ENCODE results near the gene MYO1G. TPM values are rescaled to one million over a fixed set of nuclear protein-coding genes. Genes with fewer than 3 reads are reported as not detected.

The MYO1G gene
- total and polyA plus RNA-seq, 10 of the 15 experiments (the other 5 are each of a cell fraction or from before 2014, with no cell fraction given) = 1.8 to 232 (median 134) TPM

DNA sequence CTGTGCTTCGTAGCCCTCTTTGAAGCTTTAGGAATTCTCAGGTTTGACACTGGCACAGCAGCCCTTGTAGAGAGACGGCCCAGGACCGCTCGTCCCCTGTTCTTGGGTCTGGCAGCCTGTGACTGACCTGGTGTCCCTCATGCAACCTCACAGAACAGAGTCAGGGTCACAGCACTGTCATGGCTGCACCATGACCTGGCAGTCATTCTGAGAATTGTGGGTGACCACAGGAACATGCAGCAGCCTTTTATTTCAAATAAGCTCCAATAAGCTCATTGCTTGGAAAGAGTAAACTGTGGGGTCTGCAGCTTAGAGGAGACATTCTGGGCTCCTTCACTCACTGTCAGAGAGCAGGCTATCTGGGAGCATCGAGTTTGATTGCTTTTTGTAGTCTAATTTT is 42.5 kb downstream of the MYO1G start:
- 18% methylated on average over 5 of the region's 5 CpGs for WGBS (ENCODE audit: insufficient coverage, insufficient replicate concordance, low lambda C conversion rate, missing lambda C conversion rate)
- CTCF ChIA-PET = interaction anchor here (1.1 kb wide), 1 partner anchor 200 kb away, joined by 4 read pairs; no protein-coding TSS in a partner anchor
- H3K4me3 ChIP-seq = no peak overlapping the region
- FAIRE-seq = no peak
- no peaks in the 10 kb centered on the region for H3K4me1 ChIP-seq (ENCODE audit: control insufficient read depth, insufficient read depth, low read length)
- RAD21 ChIA-PET (ENCODE audit: unreplicated experiment) = interaction anchor here (0.5 to 0.9 kb wide), 3 partner anchors 49 to 199 kb away, joined by 3 read pairs; no protein-coding TSS in a partner anchor
- SMC1A ChIA-PET (ENCODE audit: uncharacterized antibody, unreplicated experiment) = no interaction called here
- peak; percentile 90 for ATAC-seq
- no peak for DNase-seq (ENCODE audit: low read depth, low spot score)
- H3K9ac ChIP-seq (ENCODE audit: control insufficient read depth, insufficient read depth, low read length) = no peak overlapping the region
- intact Hi-C loops (cut with micrococcal nuclease; ENCODE audit: unreplicated experiment) = no loop called here
- BruUV-seq (replicated peaks) = no TSS peak
- no peak overlapping the region for H3K4me2 ChIP-seq (ENCODE audit: control insufficient read depth, insufficient read depth)
- in situ Hi-C loops (cut with MboI) = no loop called here
- no peaks in the 10 kb centered on the region for H3K9me3 ChIP-seq (replicated peaks; ENCODE audit: control insufficient read depth, insufficient read depth, low read length)
- no peak overlapping the region for H2AFZ ChIP-seq (ENCODE audit: control insufficient read depth, low read depth, low read length)
- H3K79me2 ChIP-seq (ENCODE audit: control insufficient read depth, insufficient read depth, low read length) = no peaks in the 10 kb centered on the region
- POLR2A ChIA-PET = no interaction called here
- H3K27ac ChIP-seq (ENCODE audit: control insufficient read depth, insufficient read depth) = no peak overlapping the region
- no peaks in the 10 kb centered on the region for H4K20me1 ChIP-seq (ENCODE audit: control insufficient read depth, insufficient read depth)
- H3K27me3 ChIP-seq (replicated peaks in 1 of 2; ENCODE audit: control insufficient read depth in 2 of 2, insufficient read depth in 2 of 2, low read length in 1 of 2) = no peaks in the 10 kb centered on the region
- H3K36me3 ChIP-seq (ENCODE audit: control insufficient read depth in 2 of 2, insufficient read depth in 2 of 2, low read length in 1 of 2) = no peaks in the 10 kb centered on the region
- TF ChIP-seq, protein P1, sequence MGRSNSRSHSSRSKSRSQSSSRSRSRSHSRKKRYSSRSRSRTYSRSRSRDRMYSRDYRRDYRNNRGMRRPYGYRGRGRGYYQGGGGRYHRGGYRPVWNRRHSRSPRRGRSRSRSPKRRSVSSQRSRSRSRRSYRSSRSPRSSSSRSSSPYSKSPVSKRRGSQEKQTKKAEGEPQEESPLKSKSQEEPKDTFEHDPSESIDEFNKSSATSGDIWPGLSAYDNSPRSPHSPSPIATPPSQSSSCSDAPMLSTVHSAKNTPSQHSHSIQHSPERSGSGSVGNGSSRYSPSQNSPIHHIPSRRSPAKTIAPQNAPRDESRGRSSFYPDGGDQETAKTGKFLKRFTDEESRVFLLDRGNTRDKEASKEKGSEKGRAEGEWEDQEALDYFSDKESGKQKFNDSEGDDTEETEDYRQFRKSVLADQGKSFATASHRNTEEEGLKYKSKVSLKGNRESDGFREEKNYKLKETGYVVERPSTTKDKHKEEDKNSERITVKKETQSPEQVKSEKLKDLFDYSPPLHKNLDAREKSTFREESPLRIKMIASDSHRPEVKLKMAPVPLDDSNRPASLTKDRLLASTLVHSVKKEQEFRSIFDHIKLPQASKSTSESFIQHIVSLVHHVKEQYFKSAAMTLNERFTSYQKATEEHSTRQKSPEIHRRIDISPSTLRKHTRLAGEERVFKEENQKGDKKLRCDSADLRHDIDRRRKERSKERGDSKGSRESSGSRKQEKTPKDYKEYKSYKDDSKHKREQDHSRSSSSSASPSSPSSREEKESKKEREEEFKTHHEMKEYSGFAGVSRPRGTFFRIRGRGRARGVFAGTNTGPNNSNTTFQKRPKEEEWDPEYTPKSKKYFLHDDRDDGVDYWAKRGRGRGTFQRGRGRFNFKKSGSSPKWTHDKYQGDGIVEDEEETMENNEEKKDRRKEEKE (IDR thresholded peaks at IDR 0.05) = no peak
- TF ChIP-seq, protein P2, sequence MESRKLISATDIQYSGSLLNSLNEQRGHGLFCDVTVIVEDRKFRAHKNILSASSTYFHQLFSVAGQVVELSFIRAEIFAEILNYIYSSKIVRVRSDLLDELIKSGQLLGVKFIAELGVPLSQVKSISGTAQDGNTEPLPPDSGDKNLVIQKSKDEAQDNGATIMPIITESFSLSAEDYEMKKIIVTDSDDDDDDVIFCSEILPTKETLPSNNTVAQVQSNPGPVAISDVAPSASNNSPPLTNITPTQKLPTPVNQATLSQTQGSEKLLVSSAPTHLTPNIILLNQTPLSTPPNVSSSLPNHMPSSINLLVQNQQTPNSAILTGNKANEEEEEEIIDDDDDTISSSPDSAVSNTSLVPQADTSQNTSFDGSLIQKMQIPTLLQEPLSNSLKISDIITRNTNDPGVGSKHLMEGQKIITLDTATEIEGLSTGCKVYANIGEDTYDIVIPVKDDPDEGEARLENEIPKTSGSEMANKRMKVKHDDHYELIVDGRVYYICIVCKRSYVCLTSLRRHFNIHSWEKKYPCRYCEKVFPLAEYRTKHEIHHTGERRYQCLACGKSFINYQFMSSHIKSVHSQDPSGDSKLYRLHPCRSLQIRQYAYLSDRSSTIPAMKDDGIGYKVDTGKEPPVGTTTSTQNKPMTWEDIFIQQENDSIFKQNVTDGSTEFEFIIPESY (IDR thresholded peaks at IDR 0.05) = no peak
- TF ChIP-seq, protein P3, sequence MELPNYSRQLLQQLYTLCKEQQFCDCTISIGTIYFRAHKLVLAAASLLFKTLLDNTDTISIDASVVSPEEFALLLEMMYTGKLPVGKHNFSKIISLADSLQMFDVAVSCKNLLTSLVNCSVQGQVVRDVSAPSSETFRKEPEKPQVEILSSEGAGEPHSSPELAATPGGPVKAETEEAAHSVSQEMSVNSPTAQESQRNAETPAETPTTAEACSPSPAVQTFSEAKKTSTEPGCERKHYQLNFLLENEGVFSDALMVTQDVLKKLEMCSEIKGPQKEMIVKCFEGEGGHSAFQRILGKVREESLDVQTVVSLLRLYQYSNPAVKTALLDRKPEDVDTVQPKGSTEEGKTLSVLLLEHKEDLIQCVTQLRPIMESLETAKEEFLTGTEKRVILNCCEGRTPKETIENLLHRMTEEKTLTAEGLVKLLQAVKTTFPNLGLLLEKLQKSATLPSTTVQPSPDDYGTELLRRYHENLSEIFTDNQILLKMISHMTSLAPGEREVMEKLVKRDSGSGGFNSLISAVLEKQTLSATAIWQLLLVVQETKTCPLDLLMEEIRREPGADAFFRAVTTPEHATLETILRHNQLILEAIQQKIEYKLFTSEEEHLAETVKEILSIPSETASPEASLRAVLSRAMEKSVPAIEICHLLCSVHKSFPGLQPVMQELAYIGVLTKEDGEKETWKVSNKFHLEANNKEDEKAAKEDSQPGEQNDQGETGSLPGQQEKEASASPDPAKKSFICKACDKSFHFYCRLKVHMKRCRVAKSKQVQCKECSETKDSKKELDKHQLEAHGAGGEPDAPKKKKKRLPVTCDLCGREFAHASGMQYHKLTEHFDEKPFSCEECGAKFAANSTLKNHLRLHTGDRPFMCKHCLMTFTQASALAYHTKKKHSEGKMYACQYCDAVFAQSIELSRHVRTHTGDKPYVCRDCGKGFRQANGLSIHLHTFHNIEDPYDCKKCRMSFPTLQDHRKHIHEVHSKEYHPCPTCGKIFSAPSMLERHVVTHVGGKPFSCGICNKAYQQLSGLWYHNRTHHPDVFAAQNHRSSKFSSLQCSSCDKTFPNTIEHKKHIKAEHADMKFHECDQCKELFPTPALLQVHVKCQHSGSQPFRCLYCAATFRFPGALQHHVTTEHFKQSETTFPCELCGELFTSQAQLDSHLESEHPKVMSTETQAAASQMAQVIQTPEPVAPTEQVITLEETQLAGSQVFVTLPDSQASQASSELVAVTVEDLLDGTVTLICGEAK (IDR thresholded peaks at IDR 0.05; ENCODE audit: borderline replicate concordance) = no peak
- TF ChIP-seq NR2F1 (conservative IDR thresholded peaks at IDR 0.05) (peak; percentile 74), RUNX3 (IDR thresholded peaks at IDR 0.05; ENCODE audit: low read length) (peak; percentile 84), BHLHE40 (IDR thresholded peaks at IDR 0.05; ENCODE audit: borderline replicate concordance in 1 of 2, low read depth in 2 of 2, low read length in 1 of 2) (peak in 1 of 2 experiments; percentile 33; a peak in 1 of 4 replicates), BCL11A (IDR thresholded peaks at IDR 0.05; ENCODE audit: low read depth, low read length) (peak; percentile 18; the same call in 1 of the 2 replicates), JUND (IDR thresholded peaks at IDR 0.05; ENCODE audit: low read depth, low read length) (0 out of 2 replicates have a peak, but pooled peaks have one; percentile 22), JUNB (IDR thresholded peaks at IDR 0.05) (peak; percentile 51), IRF4 (IDR thresholded peaks at IDR 0.05; ENCODE audit: low read depth, low read length) (peak; percentile 63; the same call in 1 of the 2 replicates)
- TF ChIP-seq, protein P4, sequence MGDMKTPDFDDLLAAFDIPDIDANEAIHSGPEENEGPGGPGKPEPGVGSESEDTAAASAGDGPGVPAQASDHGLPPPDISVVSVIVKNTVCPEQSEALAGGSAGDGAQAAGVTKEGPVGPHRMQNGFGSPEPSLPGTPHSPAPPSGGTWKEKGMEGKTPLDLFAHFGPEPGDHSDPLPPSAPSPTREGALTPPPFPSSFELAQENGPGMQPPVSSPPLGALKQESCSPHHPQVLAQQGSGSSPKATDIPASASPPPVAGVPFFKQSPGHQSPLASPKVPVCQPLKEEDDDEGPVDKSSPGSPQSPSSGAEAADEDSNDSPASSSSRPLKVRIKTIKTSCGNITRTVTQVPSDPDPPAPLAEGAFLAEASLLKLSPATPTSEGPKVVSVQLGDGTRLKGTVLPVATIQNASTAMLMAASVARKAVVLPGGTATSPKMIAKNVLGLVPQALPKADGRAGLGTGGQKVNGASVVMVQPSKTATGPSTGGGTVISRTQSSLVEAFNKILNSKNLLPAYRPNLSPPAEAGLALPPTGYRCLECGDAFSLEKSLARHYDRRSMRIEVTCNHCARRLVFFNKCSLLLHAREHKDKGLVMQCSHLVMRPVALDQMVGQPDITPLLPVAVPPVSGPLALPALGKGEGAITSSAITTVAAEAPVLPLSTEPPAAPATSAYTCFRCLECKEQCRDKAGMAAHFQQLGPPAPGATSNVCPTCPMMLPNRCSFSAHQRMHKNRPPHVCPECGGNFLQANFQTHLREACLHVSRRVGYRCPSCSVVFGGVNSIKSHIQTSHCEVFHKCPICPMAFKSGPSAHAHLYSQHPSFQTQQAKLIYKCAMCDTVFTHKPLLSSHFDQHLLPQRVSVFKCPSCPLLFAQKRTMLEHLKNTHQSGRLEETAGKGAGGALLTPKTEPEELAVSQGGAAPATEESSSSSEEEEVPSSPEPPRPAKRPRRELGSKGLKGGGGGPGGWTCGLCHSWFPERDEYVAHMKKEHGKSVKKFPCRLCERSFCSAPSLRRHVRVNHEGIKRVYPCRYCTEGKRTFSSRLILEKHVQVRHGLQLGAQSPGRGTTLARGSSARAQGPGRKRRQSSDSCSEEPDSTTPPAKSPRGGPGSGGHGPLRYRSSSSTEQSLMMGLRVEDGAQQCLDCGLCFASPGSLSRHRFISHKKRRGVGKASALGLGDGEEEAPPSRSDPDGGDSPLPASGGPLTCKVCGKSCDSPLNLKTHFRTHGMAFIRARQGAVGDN (IDR thresholded peaks at IDR 0.05) = no peak

Measured in GM12878 (cell line).